T-helper 17 cell (primary cell): ENCODE data around the gene C17orf50. TPM values are rescaled to one million over a fixed set of nuclear protein-coding genes. Genes with fewer than 3 reads are reported as not detected.

ENCODE experiments used
- ATAC-seq: fragments of 150-1000 bp; cut with Tn5 transposase; 2 replicates; pipeline ENCODE4 v1.10.0; 2021; ENCODE audit warnings: mild to moderate bottlenecking, moderate library complexity
- DNase-seq, 3 donors: peaks; one replicate each; pipeline versions ENCODE4 v3.0.0 to v3.0.0-alpha.2; 2020 to 2021
- H3K9me3 ChIP-seq: one replicate; pipeline ENCODE4 v1.7.0; 2013; ENCODE audit warnings: low read length, mild to moderate bottlenecking; ENCODE audit not compliant: control insufficient read depth, poor library complexity, severe bottlenecking
- H3K27ac Mint-ChIP-seq: one replicate; pipeline ENCODE4 v1.8.0; 2022; ENCODE audit warnings: mild to moderate bottlenecking, moderate library complexity, mixed read lengths
- H3K27me3 Mint-ChIP-seq: one replicate; pipeline ENCODE4 v1.8.0; 2022; ENCODE audit warnings: mixed read lengths
- H3K36me3 Mint-ChIP-seq: one replicate; pipeline ENCODE4 v1.8.0; 2022; ENCODE audit warnings: low read depth, mixed read lengths
- H3K4me1 Mint-ChIP-seq: one replicate; pipeline ENCODE4 v1.8.0; 2022; ENCODE audit warnings: mild to moderate bottlenecking, mixed read lengths
- H3K4me3 Mint-ChIP-seq: one replicate; pipeline ENCODE4 v1.8.0; 2022; ENCODE audit warnings: mild to moderate bottlenecking, moderate library complexity, mixed read lengths
- total RNA-seq, 4 donors: library from RNA in 2 of 4; stranded (reverse) in 2 of 4; gene quantifications; one replicate each; pipeline ENCODE4 v1.2.3 and lab custom pipeline; 2022 to 2026

C17orf50 gene
- total RNA-seq, 2 donors from 2014 or later: not detected

GRCh38 chr17:35808962-35809854 lies 48.5 kb downstream of the C17orf50 start, which contains the start of gene TAF15:
Gene TAF15 (plus strand): TSS chr17:35809484. CDS start chr17:35809570, 86 bp downstream.
- Mint-ChIP-seq H3K27me3 (no peaks in the 10 kb centered on the region), H3K4me1 (peaks cover 38% of the 10 kb centered on the region), H3K4me3 (peak within 1 kb of the TSS; percentile 96), H3K36me3 (no peaks in the 10 kb centered on the region), H3K27ac (peak within 1 kb of the TSS; percentile 97)
- peak; percentile 91 to 94 (median 91) for DNase-seq
- no peaks in the 10 kb centered on the region for H3K9me3 ChIP-seq
- ATAC-seq: peak; percentile 94

- H3K4me1 Mint-ChIP-seq: peaks cover 38% of the 10 kb centered on the region
- H3K27me3 Mint-ChIP-seq: no peaks in the 10 kb centered on the region
- no peak for ATAC-seq
Observed at GRCh38 chr17:35809855-35810461, 49.3 kb downstream of the C17orf50 start.

GRCh38 chr17:35811759-35812158 lies 51.1 kb downstream of the C17orf50 start:
- H3K36me3 Mint-ChIP-seq: no peaks in the 10 kb centered on the region
- no peaks in the 10 kb centered on the region for H3K27me3 Mint-ChIP-seq
- DNase-seq (no peak), ATAC-seq (no peak)
- no peaks in the 10 kb centered on the region for H3K9me3 ChIP-seq
- H3K4me3 Mint-ChIP-seq: peak overlapping the region; percentile 15
- H3K4me1 Mint-ChIP-seq: peaks cover 45% of the 10 kb centered on the region
- peak overlapping the region; percentile 59 for H3K27ac Mint-ChIP-seq

More at GRCh38 chr17:35809855-35810461, 49.3 kb downstream of the C17orf50 start:
- peak overlapping the region; percentile 96 for H3K4me3 Mint-ChIP-seq
- H3K36me3 Mint-ChIP-seq: no peaks in the 10 kb centered on the region
- peak overlapping the region; percentile 97 for H3K27ac Mint-ChIP-seq
- H3K9me3 ChIP-seq: no peaks in the 10 kb centered on the region
- DNase-seq: no peak

- H3K4me3 Mint-ChIP-seq: no peak overlapping the region
Observed at GRCh38 chr17:35812456-35812855, 51.8 kb downstream of the C17orf50 start.

More at GRCh38 chr17:35812456-35812855, 51.8 kb downstream of the C17orf50 start:
- DNase-seq: no peak
- peak overlapping the region; percentile 59 for H3K27ac Mint-ChIP-seq
- H3K36me3 Mint-ChIP-seq: no peaks in the 10 kb centered on the region
- H3K27me3 Mint-ChIP-seq: no peaks in the 10 kb centered on the region
- ATAC-seq: no peak
- H3K9me3 ChIP-seq: no peaks in the 10 kb centered on the region
- peaks cover 43% of the 10 kb centered on the region for H3K4me1 Mint-ChIP-seq

Other genes starting within 250 kb of the C17orf50 start
- 10 to 100 TPM; 70.0 to 90.1 TPM for gene SLFN12L, start 223.2 kb upstream of the C17orf50 start, total RNA-seq
- 1 to 10 TPM in 1 of 2 donors, not detected in 1; 7.2 TPM for gene SLFN14, start 200.1 kb upstream of the C17orf50 start, total RNA-seq
- 1 to 10 TPM; 3.1 to 3.6 TPM for gene PEX12, start 182.3 kb upstream of the C17orf50 start, total RNA-seq
- 100 to 1,000 TPM in 1 of 2 donors, 10 to 100 TPM in 1; 95.9 to 114 TPM for gene AP2B1, start 173.6 kb upstream of the C17orf50 start, total RNA-seq
- under 1 TPM; 0.10 to 0.50 TPM for gene RASL10B, start 29.2 kb upstream of the C17orf50 start, total RNA-seq
- not detected for gene GAS2L2, start 7.6 kb upstream of the C17orf50 start, total RNA-seq
- gene MMP28, start 34.8 kb downstream of the C17orf50 start, total RNA-seq: under 1 TPM in 1 of 2 donors, not detected in 1; 0.44 TPM
- gene TAF15, start 48.6 kb downstream of the C17orf50 start, total RNA-seq: 100 to 1,000 TPM; 153 to 165 TPM
- gene HEATR9, start 108.0 kb downstream of the C17orf50 start, total RNA-seq: under 1 TPM in 1 of 2 donors, not detected in 1; 0.50 TPM
- gene CCL5, start 119.5 kb downstream of the C17orf50 start, total RNA-seq: 100 to 1,000 TPM in 1 of 2 donors, 10 to 100 TPM in 1; 15.6 to 202 TPM
- gene RDM1, start 169.9 kb downstream of the C17orf50 start, total RNA-seq: not detected
- gene LYZL6, start 182.8 kb downstream of the C17orf50 start, total RNA-seq: not detected
- not detected for gene CCL16, start 220.6 kb downstream of the C17orf50 start, total RNA-seq
- gene CCL14, start 225.8 kb downstream of the C17orf50 start, total RNA-seq: not detected
- not detected for gene CCL15, start 240.7 kb downstream of the C17orf50 start, total RNA-seq